HG02571 (cell line): ENCODE measurements around the gene FBXO34.

Experiments
- ATAC-seq: cut with Tn5 transposase; IDR thresholded peaks from one replicate; pipeline ENCODE4 v1.9.1; 2021; ENCODE audit warnings: mild to moderate bottlenecking, moderate library complexity; ENCODE audit not compliant: unreplicated experiment

Gene FBXO34

DNA sequence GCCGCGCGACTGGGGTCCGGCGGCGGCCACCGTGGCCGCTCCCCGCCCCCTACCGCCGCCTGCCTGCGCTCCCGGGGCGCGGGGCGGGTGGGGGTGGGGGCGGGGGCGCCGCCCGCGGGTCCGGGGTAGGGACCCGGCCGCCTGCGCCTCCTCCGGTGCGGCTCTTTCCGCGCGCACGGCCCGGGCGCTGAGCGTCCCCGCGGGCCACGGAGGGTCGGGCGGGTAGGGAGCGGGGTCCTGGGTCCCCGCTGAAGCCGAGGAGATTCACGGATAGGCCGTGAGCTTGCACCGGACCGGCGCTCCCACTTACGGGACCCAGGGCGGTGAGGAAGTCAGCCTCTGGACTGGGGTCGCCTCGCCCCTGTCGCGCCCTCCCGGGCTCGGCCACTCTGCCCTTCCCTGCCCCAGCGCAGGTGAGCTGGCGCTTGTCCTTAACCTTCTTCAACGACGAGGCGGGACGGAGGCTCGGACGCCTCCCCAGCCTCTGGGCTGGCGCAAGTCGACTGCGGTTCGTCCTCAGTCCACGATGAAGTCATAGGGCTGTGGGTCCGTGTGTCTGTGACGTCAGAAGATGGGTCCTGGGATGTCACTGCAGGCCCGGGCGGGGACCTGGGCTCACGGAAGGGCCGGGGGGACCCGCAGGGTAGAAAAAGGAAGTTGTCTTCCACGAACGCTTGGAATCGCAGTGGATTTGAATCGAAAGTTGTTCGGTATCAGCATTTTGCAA lies 514 bp downstream of the FBXO34 start:
- ATAC-seq: peak; percentile 43

DNA sequence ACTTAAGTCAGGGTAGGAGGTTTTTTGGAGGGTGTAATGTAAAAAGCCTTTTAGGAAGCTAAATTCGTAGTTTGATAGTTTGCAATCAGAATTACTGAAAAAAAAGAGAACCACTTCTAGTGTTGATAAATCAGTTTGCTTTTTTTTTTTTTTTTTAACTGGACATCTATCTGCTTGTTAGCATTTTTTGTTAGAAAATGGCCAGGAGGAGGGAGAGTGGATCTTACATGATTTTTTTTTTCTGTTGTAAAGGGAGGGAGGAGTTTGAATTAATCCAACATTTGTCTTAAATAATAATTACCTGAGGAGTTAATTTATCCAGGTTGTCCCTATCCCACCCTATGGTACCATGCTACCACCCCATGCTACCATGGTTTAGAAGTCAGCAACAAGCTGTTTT lies 1.2 kb downstream of the FBXO34 start:
- no peak for ATAC-seq

DNA sequence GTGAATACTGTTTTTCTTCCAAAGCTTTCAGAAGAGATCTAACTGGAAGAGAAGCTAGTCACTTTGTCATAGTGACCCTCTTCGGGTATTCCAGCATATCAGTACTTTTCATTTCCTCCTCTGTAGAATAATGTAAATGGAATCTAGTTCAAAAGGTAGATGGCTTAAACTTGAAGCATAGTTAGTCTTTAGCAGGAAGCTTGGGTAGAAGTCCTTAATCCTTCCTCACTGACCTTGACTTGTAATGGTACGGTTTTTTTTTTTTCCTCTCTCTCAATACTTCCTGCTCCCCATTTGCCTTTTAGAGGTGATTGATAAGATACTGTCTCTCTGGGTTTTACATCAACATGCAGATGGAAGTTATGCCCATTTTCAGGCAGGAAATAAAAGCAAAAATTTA lies 1.7 kb downstream of the FBXO34 start:
- no peak for ATAC-seq

DNA sequence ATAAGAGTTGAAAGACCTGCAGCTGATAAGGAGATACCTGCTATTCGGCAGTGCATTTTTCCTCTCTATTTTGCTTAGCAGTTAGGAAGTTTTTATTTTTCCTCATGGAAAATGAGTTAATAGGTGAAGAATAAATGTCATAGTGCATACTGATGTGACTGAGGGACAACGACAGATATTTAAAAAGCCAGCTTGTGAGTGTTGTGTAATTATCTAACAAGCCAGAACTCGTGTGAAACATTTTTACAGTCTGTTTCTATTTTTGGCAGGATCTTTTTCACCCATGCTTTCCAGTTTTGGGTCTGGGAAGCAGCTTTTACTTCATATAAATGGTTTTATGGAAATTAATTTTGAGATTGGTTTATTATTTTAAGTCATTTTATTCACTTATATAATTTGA lies 2.9 kb downstream of the FBXO34 start:
- no peak for ATAC-seq

DNA sequence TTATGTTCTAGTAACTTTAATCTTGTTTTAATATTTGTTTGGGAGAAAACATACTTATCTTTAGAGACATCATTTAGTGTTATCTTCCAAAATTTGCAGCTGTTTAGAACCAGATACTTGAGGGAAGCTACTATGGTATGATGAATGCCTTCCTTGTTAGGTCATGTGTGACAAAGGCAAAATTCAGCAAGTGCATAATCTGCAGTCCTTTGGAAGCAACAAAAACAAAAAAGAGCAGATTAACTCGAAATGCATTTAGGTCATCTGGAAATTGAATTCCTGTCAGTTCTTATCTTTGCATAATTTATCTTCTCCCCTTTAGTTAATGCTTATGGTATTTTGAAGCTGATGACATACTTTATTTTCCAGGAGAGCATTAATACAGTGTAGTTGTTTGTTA lies 3.5 kb downstream of the FBXO34 start:
- no peak for ATAC-seq

DNA sequence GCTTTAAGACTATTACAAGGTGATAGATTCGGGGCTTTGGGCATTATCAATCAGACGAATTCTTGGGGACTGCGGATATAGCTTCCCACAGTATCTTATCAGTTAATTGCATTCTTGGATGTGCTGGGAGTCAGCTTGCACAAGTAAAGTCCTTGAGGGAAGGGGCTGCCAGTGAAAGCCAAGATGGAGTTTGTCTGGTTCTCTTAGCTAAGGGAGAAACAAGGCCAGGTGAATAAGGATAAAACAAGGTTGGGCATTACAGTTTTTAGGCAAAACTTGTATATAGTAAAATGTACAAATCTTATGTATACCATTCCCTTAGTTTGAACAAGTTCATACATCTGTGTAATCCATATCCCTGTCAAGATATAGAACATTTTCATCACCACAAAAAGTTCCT lies 5.5 kb downstream of the FBXO34 start:
- no peak for ATAC-seq

DNA sequence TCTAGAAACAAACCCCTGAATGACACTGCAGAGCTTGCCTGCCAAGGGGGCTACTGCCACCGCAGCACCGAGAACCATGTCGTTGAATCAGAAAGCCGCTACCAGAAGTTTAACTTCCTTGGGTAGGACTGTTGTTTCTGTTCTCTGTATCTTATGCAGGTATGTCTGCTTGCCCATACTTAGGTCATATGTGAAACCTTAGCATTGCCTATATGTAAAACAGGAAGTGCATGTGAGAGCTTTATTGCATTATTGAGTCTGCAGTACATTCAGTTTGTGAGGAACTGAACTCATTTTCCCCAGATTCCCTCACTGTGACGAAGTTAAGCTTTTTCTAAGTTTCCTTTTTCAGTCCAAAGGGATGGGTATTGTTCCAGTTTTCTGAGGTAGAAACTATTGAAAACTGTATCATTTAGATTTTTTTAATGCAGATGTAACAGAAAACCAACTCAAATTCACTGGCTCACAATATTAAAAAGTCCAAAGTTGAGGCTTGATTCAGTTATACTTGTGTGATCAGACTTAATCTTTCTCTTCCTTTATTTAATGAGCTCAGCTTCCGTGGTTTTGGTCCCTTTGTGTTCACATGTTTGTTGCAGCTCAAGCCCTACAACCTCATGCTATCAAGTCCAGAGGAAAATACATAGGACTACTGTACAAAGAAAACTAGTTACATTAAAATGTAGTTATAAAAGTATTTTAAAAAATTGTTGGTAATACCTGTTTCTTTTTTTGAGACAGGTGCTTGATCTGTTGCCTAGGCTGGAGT lies 6.9 kb downstream of the FBXO34 start:
- ATAC-seq: peak; percentile 81

DNA sequence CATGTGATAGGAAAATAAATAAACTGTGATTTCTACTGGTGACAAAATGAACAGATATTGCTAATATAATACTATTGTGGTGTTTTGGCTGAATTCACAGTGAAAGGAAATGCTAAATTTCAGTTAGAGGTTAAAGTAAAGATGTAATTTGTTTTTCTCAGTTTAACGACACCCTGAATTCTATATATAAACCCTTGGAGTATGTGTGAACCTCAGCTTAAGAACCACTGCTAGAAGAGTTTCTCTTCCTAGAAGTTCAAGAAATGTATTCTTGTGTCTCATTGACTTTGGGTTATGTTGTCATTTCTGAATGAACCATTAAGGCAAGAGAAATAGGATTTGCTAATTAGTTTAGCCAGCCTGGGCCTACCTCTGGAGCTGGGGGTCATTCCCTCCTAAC lies 8.2 kb downstream of the FBXO34 start:
- no peak for ATAC-seq

DNA sequence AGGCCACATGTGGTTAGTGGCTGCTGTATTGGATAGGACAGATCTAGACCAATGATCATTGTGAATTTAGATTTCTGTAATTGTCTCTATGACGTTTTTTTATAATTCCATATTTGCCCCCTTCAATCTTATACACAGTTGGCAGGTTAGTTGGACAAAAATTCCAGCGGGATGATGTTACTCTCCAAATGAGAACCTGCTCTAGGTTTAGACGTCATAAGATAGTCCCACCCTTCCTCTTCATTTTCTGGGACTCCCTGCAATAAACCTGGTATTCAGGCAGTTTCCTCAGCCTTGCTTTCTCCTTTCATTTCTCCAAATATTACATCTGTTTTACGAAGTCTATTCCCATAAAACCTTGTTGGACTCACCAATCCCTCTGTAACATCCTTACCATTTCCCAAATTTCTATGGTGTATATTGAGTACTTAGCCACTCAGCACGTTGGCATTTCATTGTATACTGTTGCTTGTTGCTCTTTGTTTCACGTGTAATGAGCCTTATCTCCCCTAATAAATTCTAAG lies 10.2 kb downstream of the FBXO34 start:
- ATAC-seq: no peak

DNA sequence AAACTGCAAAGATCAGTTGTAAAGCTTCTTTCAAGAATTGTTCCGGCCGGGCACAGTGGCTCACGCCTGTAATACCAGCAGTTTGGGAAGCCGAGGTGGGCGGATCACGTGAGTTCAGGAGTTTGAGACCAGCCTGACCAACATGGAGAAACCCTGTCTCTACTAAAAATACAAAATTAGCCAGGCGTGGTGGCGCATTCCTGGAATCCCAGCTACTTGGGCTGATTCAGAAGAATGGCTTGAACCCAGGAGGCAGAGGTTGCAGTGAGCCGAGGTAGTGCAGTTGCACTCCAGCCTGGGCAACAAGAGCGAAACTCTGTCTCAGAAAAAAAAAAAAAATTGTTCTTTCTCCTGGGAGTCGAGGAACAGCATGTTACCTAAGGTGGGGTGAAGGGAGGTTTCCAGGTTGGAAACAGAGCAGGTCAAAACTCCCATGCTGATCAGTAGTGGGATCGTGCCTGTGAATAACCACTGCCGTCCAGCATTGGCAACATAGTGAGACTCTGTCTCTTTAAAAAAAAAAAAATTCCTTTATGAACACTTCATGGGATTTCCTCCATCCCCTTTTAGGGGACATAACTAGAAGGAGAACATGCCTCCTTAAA lies 13.9 kb downstream of the FBXO34 start:
- no peak for ATAC-seq

DNA sequence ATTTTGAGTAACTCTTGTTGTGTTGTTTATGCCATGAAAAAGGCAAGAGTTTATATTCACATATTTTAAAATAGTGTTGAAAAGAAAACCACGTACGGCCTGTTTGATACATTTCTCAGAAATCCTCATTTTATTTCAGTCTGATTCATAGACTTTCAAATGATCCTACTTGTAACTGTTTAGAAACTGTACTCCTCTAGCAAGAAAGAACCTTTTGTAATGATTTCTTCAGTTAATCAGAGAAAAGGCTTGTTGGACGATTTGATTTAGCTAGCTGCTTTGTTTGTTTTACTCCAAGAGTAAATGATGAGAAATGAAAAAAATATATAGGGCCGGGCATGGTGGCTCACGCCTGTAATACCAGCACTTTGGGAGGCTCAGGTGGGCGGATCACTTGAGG lies 17.2 kb downstream of the FBXO34 start:
- no peak for ATAC-seq

DNA sequence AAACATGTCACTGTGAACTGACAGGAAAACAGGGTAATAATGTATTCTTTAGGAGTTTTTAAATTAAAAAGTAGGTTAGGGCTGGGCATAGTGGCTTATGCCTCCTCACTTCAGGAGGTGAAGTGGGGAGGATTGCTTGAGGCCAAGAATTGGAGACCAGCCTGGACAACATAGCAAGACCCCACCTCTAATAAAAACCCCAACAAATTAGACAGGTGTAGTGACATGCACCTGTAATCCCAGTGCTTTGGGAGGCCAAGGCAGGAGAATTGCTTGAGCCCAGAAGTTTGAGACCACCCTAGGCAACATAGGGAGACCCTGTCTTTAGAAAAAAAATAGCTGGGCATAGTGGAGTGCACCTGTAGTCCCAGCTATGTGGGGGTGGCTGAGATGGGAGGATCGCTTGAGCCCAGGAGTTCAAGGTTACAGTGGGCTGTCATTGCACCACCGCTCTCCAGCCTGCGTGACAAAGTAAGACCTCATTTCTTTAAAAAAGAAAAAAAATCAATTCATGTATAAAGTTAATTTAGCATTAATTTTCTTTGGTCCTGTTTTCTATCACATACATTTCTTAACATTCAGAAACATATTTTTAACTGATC lies 20.4 kb downstream of the FBXO34 start:
- ATAC-seq: no peak

DNA sequence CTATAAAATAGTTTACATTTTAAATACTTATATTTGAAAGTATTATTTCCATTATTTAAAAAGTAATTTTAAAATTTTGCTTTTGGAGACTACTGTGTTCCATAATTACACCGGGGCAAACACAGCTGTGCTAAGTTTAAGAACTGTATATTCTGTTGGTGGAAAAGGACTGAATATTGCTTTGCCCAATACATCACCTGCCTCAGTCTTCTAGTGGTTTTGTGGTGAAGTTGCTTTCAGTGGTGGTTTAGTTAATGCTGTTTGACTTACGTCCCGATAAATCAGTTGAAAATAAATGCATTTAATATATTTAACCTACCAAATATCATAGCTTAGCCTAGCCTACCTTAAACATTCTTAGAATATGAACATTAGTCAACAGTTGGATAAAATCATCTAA lies 23.4 kb downstream of the FBXO34 start:
- ATAC-seq: no peak

DNA sequence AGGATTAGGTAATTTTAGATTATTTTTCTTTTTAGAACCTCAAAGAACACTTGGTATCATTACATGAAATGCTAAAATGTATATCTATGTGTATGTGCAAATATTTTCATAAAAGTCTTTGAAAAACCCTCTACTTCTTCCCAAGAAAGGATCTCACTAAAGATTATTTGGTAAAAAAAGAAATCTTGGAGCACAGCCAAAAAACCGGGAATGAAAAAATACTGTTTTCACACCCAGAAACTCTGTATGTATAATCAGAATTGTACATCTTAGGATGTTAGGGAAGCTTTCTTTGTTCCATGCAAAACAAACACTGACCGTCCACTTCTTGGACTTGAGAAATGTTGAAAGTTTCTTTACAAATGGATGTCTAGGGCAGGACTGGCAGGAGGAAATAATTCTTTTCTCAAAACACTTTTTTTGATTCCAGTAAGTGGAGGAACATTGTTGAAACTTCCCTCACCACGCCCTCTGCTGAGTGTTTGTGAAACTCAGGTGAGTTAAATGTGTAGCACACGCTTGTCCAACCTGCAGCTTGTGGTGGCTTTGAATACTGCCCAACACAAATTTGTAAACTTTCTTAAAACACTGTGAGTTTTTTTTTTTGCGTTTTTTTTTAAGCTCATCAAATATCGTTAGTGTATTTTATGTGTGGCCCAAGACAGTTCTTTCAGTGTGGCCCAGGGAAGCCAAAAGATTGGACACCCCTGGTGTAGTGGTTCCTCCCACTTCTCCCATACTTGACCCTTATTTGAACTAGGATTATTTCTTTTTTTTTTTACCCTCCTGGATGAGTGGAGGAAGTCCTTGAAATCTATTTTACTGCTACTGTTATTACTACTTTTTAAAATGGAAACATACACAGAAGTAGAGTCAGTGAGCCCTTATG lies 26.6 kb downstream of the FBXO34 start:
- no peak for ATAC-seq

DNA sequence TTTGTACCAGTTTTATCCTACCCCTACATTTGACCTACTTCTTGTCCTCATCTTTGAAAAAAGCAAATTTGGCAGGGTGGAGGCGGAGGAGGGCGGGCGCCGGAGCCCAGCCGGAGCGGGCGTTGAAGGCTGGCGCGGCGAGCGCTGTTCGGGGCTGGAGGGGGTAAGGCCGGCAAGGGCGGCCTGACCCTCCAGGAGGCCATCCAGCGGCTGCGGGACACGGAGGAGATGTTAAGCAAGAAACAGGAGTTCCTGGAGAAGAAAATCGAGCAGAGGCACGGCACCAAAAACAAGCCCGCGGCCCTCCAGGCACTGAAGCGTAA lies 27.2 kb downstream of the FBXO34 start:
- no peak for ATAC-seq

DNA sequence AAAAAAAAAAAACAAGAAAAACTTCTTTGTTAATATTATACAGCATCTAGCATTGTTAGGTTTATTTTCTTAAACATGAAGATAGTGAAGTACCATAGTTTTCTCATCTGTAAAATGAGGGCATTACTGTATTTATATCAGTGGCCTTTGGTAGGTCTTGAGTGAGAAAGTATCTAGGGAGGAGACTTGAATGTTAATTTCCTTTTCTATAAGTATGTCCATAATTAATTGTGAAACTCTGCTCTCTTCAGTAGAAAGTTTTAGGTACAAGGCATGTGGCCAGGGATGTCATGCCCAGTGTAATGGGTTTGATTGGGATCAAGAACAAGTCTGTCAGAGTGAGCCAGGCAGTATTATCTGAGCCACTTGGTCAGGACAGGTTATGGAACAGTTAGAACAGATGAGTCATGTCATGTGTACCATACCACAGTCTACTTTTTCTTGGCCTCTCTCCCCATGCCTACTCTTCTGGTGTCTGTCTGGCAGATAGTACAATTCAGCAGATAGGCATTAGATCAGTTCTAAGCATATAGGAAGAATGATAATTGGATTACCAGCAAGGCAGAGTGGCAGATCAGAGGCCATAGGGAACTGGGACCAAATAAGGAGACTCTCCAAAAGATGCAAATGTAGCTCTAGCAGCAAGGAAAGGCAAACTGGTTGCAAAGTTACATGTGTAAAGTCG lies 30.4 kb downstream of the FBXO34 start:
- no peak for ATAC-seq

DNA sequence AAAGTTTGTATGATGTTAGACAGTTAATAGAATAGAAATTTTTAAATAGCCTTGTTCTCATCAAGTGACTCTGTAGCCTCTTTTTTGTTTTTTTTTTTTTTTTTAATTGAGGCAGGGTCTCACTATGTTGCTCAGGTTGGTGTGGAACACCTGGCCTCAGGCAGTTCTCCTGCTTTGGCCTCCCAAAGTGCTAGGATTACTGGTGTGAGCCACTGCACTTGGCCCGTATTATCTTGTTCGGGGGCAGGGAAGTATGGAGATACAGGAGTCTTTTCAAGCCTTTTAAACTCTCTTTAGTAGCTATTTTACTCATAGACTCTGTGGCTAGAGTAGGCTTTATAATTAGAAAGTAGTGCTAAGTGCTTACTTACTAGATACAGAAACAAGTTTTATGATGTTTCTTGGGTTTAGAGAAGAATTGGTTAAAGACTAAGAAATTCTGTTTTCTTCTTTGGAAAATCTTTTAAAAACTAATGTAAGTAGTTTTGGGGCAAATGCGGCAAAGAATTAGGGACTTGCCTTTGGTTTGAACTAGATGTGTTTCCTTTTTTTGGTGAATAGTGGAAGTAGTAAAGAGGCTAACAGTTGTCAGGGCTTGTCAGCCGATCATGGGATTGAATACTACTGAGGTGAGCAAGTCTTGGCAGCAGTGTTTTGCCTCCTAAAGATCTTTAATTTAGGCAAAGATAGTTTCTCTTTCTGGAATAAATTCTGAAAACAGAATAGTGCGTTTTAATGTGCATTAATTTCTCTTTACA lies 31.3 kb downstream of the FBXO34 start:
- ATAC-seq: no peak

DNA sequence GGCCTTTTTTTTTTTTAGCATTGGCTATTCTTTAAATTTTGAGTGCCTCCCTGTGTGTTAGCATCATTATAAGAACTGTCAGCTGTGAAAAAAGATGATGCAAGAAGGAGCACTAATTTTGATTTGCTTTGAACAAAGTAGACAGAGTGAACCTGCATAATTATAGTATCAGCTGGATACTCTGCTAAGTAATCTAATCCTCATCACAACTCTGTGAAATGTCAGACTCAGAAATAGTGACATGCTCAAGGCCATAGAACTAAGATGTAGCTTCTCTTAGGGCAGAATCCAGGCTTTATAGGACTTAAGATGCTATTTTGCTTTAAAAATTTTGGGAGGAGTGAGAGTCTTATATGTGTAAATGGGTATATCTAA lies 31.9 kb downstream of the FBXO34 start:
- no peak for ATAC-seq

DNA sequence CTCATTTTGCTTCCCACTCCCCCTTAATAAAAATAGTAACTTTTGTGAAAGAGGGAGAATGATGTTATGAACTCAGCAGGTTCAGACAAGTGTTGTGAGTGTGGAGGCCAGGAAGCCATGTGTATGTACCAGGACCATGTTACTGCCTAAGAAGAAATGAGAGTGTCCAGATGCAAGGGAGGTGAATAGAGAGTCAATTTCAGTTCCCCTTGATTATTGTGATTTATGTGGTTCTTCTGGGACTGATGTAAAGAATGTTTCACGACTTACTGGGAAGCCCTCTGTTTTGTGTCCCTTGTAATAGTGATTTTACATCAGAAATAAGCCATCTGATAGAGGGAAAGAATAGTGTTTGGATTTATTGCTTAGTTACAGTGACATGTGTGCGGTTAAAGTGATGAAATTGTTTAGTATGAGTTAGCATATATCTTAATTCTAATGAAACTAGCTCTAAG lies 32.5 kb downstream of the FBXO34 start:
- no peak for ATAC-seq
